Liver (tissue), 3 donors: ENCODE measurements around the gene TOP2A.
A peak's percentile ranks its signal among the peaks of the same experiment; 100 is the strongest.

Experiments used
- ATF3 ChIP-seq: IDR thresholded peaks from 2 replicates; pipeline ENCODE4 v1.6.1; 2016; ENCODE audit warnings: antibody characterized with exemption
- CTCF ChIP-seq: fragments of 150-350 bp; IDR thresholded peaks from 2 replicates; pipeline ENCODE4 v1.5.1; 2017; ENCODE audit warnings: improper control_type of control experiment, low read depth, low read length; ENCODE audit not compliant: missing input control
- EGR1 ChIP-seq, 2 donors: IDR thresholded peaks; 2 replicates each; pipeline ENCODE4 v1.6.1; 2016 to 2018; ENCODE audit warnings: antibody characterized with exemption in 2 of 2, low read depth in 2 of 2
- FOXA1 ChIP-seq: IDR thresholded peaks from 2 replicates; pipeline ENCODE4 v1.6.1; 2016; ENCODE audit warnings: antibody characterized with exemption
- GABPA ChIP-seq, 2 donors: IDR thresholded peaks in 1 of 2; conservative IDR thresholded peaks in 1 of 2; 2 replicates each; pipeline ENCODE4 v1.6.1; 2016; ENCODE audit warnings: antibody characterized with exemption in 2 of 2, mild to moderate bottlenecking in 1 of 2, moderate library complexity in 1 of 2
- MAX ChIP-seq: IDR thresholded peaks from 2 replicates; pipeline ENCODE4 v1.6.1; 2016; ENCODE audit warnings: antibody characterized with exemption
- NR2F2 ChIP-seq: IDR thresholded peaks from 2 replicates; pipeline ENCODE4 v1.6.1; 2016; ENCODE audit warnings: antibody characterized with exemption
- RAD21 ChIP-seq, 2 donors: IDR thresholded peaks; 2 replicates each; pipeline ENCODE4 v1.6.1; 2016; ENCODE audit warnings: antibody characterized with exemption in 2 of 2, mild to moderate bottlenecking in 2 of 2
- REST ChIP-seq: IDR thresholded peaks from 2 replicates; pipeline ENCODE4 v1.6.1; 2016; ENCODE audit warnings: antibody characterized with exemption, mild to moderate bottlenecking
- RXRA ChIP-seq, 2 donors: IDR thresholded peaks; 2 replicates each; pipeline ENCODE4 v1.6.1; 2017 to 2018; ENCODE audit warnings: antibody characterized with exemption in 2 of 2, mild to moderate bottlenecking in 1 of 2
- SP1 ChIP-seq: IDR thresholded peaks from 2 replicates; pipeline ENCODE4 v1.6.1; 2018; ENCODE audit warnings: antibody characterized with exemption, mild to moderate bottlenecking
- TAF1 ChIP-seq: conservative IDR thresholded peaks from 2 replicates; pipeline ENCODE4 v1.6.1; 2016; ENCODE audit warnings: antibody characterized with exemption, mild to moderate bottlenecking
- YY1 ChIP-seq: IDR thresholded peaks from 2 replicates; pipeline ENCODE4 v1.6.1; 2016; ENCODE audit warnings: antibody characterized with exemption, mild to moderate bottlenecking
- ZBTB33 ChIP-seq: IDR thresholded peaks from 2 replicates; pipeline ENCODE4 v1.6.1; 2016; ENCODE audit warnings: antibody characterized with exemption
- donor health status: healthy.
- donor health status: healthy.

- TF ChIP-seq CTCF (no peak), EGR1 (IDR thresholded peaks at IDR 0.05; ENCODE audit: low read depth in 2 of 2) (no peak), TAF1 (no peak), FOXA1 (no peak), REST (no peak), ZBTB33 (no peak), SP1 (no peak), GABPA (IDR thresholded peaks at IDR 0.05 in 1 of 2, conservative IDR thresholded peaks at IDR 0.05 in 1 of 2) (no peak), RAD21 (IDR thresholded peaks at IDR 0.05) (peak in 1 of 2 donors; percentile 1), ATF3 (no peak), YY1 (no peak), NR2F2 (no peak), MAX (no peak), RXRA (IDR thresholded peaks at IDR 0.05) (no peak)
Measured at GRCh38 chr17:40464392-40464855, 46.7 kb upstream of the TOP2A start.
